K562 (cell line): ENCODE data around the gene CNFN. TPM values are rescaled to one million over a fixed set of nuclear protein-coding genes. Genes with fewer than 3 reads are reported as not detected.

ENCODE experiments used
- CC2D1A ChIP-seq: fragments of 450-650 bp; IDR thresholded peaks from 2 replicates; pipeline ENCODE4 v1.6.1; 2017; ENCODE audit warnings: mild to moderate bottlenecking
- CHD2 ChIP-seq: IDR thresholded peaks from 2 replicates; pipeline ENCODE4 v1.6.1; 2011; ENCODE audit warnings: low read depth, low read length
- ELF1 ChIP-seq: fragments of 200-800 bp; sonication (Bioruptor generic); IDR thresholded peaks from 2 replicates; pipeline ENCODE4 v1.6.1; 2016; ENCODE audit warnings: missing genetic modification characterization, missing compliant biosample characterization
- FOS ChIP-seq: IDR thresholded peaks from 3 replicates; pipeline ENCODE4 v1.6.1; 2011; ENCODE audit not compliant: insufficient read length; ENCODE audit errors: extremely low read depth
- GTF2E2 ChIP-seq: fragments of 200-800 bp; sonication (Bioruptor generic); IDR thresholded peaks from 2 replicates; pipeline ENCODE4 v1.6.1; 2016; ENCODE audit warnings: missing genetic modification characterization, missing compliant biosample characterization
- HIVEP1 ChIP-seq: fragments of 250-450 bp; sonication (Bioruptor Pico); IDR thresholded peaks from 2 replicates; pipeline ENCODE4 v1.4.0; 2020; ENCODE audit warnings: mild to moderate bottlenecking
- HNRNPL ChIP-seq: fragments of 200-400 bp; formaldehyde crosslinking; IDR thresholded peaks from 2 replicates; pipeline ENCODE4 v1.6.1; 2017; ENCODE audit warnings: low read depth, mild to moderate bottlenecking, low read length
- JUN ChIP-seq, 2 experiments: sonication (generic) in 1 of 2; formaldehyde crosslinking in 1 of 2; IDR thresholded peaks; 2 replicates each; pipeline versions ENCODE4 v1.6.1 to v1.8.0; 2012 to 2022; ENCODE audit warnings: borderline replicate concordance in 2 of 2, mild to moderate bottlenecking in 2 of 2, improper control_type of control experiment in 1 of 2, low read depth in 1 of 2, low read length in 1 of 2, missing genetic modification reagents in 1 of 2
- L3MBTL2 ChIP-seq: fragments of 450-650 bp; IDR thresholded peaks from 2 replicates; pipeline ENCODE4 v1.6.1; 2016; ENCODE audit warnings: mild to moderate bottlenecking, moderate library complexity
- MAFG ChIP-seq: fragments of 450-650 bp; conservative IDR thresholded peaks from 2 replicates; pipeline ENCODE4 v1.6.1; 2016; ENCODE audit warnings: missing genetic modification characterization, missing compliant biosample characterization
- NEUROD1 ChIP-seq: fragments of 150-350 bp; IDR thresholded peaks from 2 replicates; pipeline ENCODE4 v1.6.1; 2014; ENCODE audit warnings: borderline replicate concordance, low read length, low read depth; ENCODE audit not compliant: partially characterized antibody
- NRF1 ChIP-seq, 2 experiments: fragments of 450-650 bp; IDR thresholded peaks in 1 of 2; conservative IDR thresholded peaks in 1 of 2; 2 replicates each; pipeline ENCODE4 v1.6.1; 2014; ENCODE audit warnings: mild to moderate bottlenecking in 2 of 2
- OTX1 ChIP-seq: fragments of 450-650 bp; formaldehyde crosslinking; IDR thresholded peaks from 2 replicates; pipeline ENCODE4 v1.4.0; 2022; ENCODE audit warnings: mild to moderate bottlenecking
- PML ChIP-seq: IDR thresholded peaks from 2 replicates; pipeline ENCODE4 v1.6.1; 2012; ENCODE audit warnings: low read length, inconsistent platforms
- RBFOX2 ChIP-seq: fragments of 200-400 bp; formaldehyde crosslinking; IDR thresholded peaks from 2 replicates; pipeline ENCODE4 v1.6.1; 2017; ENCODE audit warnings: low read depth, mild to moderate bottlenecking, low read length, moderate library complexity
- SIX5 ChIP-seq, 2 experiments: IDR thresholded peaks; 2 replicates each; pipeline ENCODE4 v1.6.1; 2011; ENCODE audit warnings: low read length in 2 of 2, borderline replicate concordance in 1 of 2, low read depth in 1 of 2, mild to moderate bottlenecking in 1 of 2, moderate library complexity in 1 of 2; ENCODE audit not compliant: insufficient read depth in 1 of 2
- SMAD1 ChIP-seq: fragments of 150-350 bp; IDR thresholded peaks from 2 replicates; pipeline ENCODE4 v1.6.1; 2014; ENCODE audit warnings: low read length, low read depth; ENCODE audit not compliant: partially characterized antibody
- SP2 ChIP-seq: IDR thresholded peaks from 2 replicates; pipeline ENCODE4 v1.6.1; 2011; ENCODE audit warnings: mild to moderate bottlenecking, low read depth, low read length, moderate library complexity; ENCODE audit not compliant: poor library complexity, severe bottlenecking; ENCODE audit errors: extremely low read depth
- SRF ChIP-seq, 2 experiments: fragments of 250-450, 450-650 bp in 1 of 2; sonication (Bioruptor Pico) in 1 of 2; sonication (generic) in 1 of 2; formaldehyde crosslinking; IDR thresholded peaks; 2 replicates each; pipeline versions ENCODE4 v1.5.0 to v1.5.1; 2020 to 2022; ENCODE audit warnings: mild to moderate bottlenecking in 1 of 2, missing genetic modification reagents in 1 of 2
- SUPT5H ChIP-seq: fragments of 450-650 bp; IDR thresholded peaks from 2 replicates; pipeline ENCODE4 v1.6.1; 2016
- TEAD1 ChIP-seq, 2 experiments: fragments of 450-650 bp in 1 of 2; sonication (generic) in 1 of 2; formaldehyde crosslinking; IDR thresholded peaks; 2 replicates each; pipeline versions ENCODE4 v1.4.0 to v1.8.0; 2020 to 2022; ENCODE audit warnings: mild to moderate bottlenecking in 2 of 2, missing genetic modification reagents in 1 of 2
- THRAP3 ChIP-seq: fragments of 450-650 bp; IDR thresholded peaks from 2 replicates; pipeline ENCODE4 v1.6.1; 2016; ENCODE audit warnings: mild to moderate bottlenecking, inconsistent platforms, borderline replicate concordance
- TRIM28 ChIP-seq: fragments of 450-650 bp; IDR thresholded peaks from 2 replicates; pipeline ENCODE4 v1.6.1; 2017
- YY1 ChIP-seq, 3 experiments: IDR thresholded peaks; 2 replicates each; pipeline ENCODE4 v1.6.1; 2011; ENCODE audit warnings: low read length in 2 of 3, mild to moderate bottlenecking in 2 of 3, moderate library complexity in 2 of 3, borderline replicate concordance in 1 of 3, control low read depth in 1 of 3, low read depth in 1 of 3; ENCODE audit not compliant: insufficient read depth in 3 of 3, insufficient replicate concordance in 2 of 3, control insufficient read depth in 1 of 3, insufficient read length in 1 of 3; ENCODE audit errors: extremely low read depth in 1 of 3
- ZNF717 ChIP-seq: fragments of 250-450 bp; sonication (Bioruptor Pico); IDR thresholded peaks from 2 replicates; pipeline ENCODE4 v1.5.0; 2021
- polyA plus RNA-seq, 8 experiments: library from polyadenylated mRNA; depleted of rRNA in 4 of 8; stranded (reverse) in 5 of 8; unstranded in 3 of 8; fragments of >200 nt; fragmentation: Nextera tagmentation in 2 of 8; fragmentation: Illumina TruSeq in 1 of 8; extraction: Ambion mirVana in 2 of 8; extraction: Trizol in 1 of 8; gene quantifications; 2 replicates each; pipeline versions ENCODE4 v1.2.1 to v1.2.3, GENCODE V29; 2011 to 2014; ENCODE audit warnings: inconsistent platforms in 1 of 8, missing spikeins in 1 of 8
- total RNA-seq, 7 experiments: library from RNA; depleted of rRNA in 6 of 7; stranded (reverse); fragments of >200 nt in 6 of 7; fragmentation: Illumina TruSeq in 2 of 7; extraction: Trizol in 2 of 7; gene quantifications; 2 replicates each; pipeline versions ENCODE4 v1.2.1 to v1.2.3, GENCODE V29; 2011 to 2021; ENCODE audit warnings: low replicate concordance in 1 of 7
- TF ChIP-seq, protein P1 (sequence below), 2 experiments: fragments of 250-450 bp in 1 of 2; fragments of 450-650 bp in 1 of 2; sonication (Bioruptor Pico) in 1 of 2; IDR thresholded peaks; 2 replicates each; pipeline versions ENCODE4 v1.6.1 to v1.8.0; 2016 to 2021; ENCODE audit warnings: mild to moderate bottlenecking in 2 of 2, moderate library complexity in 2 of 2, missing compliant biosample characterization in 1 of 2, missing genetic modification characterization in 1 of 2

The CNFN gene
- total and polyA plus RNA-seq, 9 of the 15 experiments (the other 6 are each of a cell fraction or from before 2014, with no cell fraction given) = 0.18 to 0.52 (median 0.27) TPM; not detected in 5

GRCh38 chr19:42396381-42397262 lies 6.5 kb upstream of the CNFN start (continued):
- TF ChIP-seq SP2 (peak; percentile 92), SRF (CRISPR knock-in tag; IDR thresholded peaks at IDR 0.05) (peak; percentile 75 to 81; a peak in 3 of 4 replicates), NRF1 (conservative IDR thresholded peaks at IDR 0.05 in 1 of 2, IDR thresholded peaks at IDR 0.05 in 1 of 2) (peak; percentile 68 to 74), THRAP3 (no peak), ZNF717 (CRISPR knock-in tag) (no peak), HNRNPL (no peak), TEAD1 (CRISPR knock-in tag; IDR thresholded peaks at IDR 0.05) (peak; percentile 23 to 26; a peak in 1 of 4 replicates), RBFOX2 (peak; percentile 84), JUN (IDR thresholded peaks at IDR 0.05; ENCODE audit: borderline replicate concordance, low read depth, low read length) (peak; percentile 67), JUN (CRISPR knock-in tag; IDR thresholded peaks at IDR 0.05; ENCODE audit: borderline replicate concordance) (no peak), ELF1 (tag) (peak; percentile 75), CHD2 (peak; percentile 88), L3MBTL2 (peak; percentile 71), TRIM28 (no peak), NEUROD1 (peak; percentile 97), SIX5 (IDR thresholded peaks at IDR 0.05; ENCODE audit: borderline replicate concordance in 1 of 2, insufficient read depth in 1 of 2, low read depth in 1 of 2, low read length in 2 of 2) (no peak), SMAD1 (peak; percentile 73), GTF2E2 (tag) (peak; percentile 78), FOS (peak; percentile 98), SUPT5H (peak; percentile 93), YY1 (IDR thresholded peaks at IDR 0.05; ENCODE audit: borderline replicate concordance in 1 of 3, control insufficient read depth in 1 of 3, extremely low read depth in 1 of 3, insufficient read depth in 3 of 3, insufficient read length in 1 of 3, insufficient replicate concordance in 2 of 3, low read depth in 1 of 3, low read length in 2 of 3) (peak in 2 of 3 experiments; percentile 11 to 45), OTX1 (CRISPR knock-in tag) (peak; percentile 57; the same call in 1 of the 2 replicates), PML (peak; percentile 39; the same call in 1 of the 2 replicates), HIVEP1 (no peak), MAFG (tag) (no peak), CC2D1A (0 out of 2 replicates have a peak, but pooled peaks have one; percentile 12)
- TF ChIP-seq, protein P1, sequence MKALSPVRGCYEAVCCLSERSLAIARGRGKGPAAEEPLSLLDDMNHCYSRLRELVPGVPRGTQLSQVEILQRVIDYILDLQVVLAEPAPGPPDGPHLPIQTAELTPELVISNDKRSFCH (CRISPR knock-in tag; IDR thresholded peaks at IDR 0.05) = no peak
- TF ChIP-seq, protein P1 (tag; IDR thresholded peaks at IDR 0.05) = peak; percentile 65; the same call in 1 of the 2 replicates
